Measurements from ENCODE around the gene AMOTL1.
A peak's percentile ranks its signal among the peaks of the same experiment; 100 is the strongest.

Gene AMOTL1

DNA sequence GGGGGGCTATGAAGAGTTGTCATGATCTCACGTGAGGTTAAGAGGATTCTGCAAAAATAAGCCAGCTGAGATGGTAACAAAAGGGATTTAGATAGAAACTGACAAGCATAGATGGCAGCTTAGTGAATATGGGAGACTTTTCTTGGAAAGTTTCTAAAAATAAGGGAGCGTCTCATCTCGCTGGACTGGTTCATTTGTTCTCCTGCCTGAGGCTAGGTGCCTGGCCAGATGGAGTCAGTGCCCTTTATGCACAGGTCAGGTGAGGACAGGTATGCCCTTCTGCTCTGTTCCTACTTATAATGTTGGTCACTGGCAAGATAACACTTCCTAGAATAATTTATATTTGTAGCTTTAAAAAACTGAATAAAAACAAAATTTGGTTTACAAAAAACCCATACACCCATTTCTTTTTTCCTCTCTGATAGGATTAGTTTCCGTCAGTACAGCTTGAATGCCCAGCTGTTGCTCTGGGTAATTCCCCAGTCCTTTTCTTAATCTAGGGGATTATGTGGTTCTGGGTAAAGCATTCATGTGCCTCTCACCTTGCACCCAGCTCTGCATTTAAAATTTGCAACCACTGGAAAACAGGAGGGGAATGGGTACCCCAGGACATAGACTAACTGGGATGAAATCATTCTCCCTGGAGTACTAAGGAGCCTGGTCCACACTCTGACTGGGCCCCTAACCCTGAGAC, 90.0 kb downstream of the AMOTL1 start:
- DNase-seq: no peak

DNA sequence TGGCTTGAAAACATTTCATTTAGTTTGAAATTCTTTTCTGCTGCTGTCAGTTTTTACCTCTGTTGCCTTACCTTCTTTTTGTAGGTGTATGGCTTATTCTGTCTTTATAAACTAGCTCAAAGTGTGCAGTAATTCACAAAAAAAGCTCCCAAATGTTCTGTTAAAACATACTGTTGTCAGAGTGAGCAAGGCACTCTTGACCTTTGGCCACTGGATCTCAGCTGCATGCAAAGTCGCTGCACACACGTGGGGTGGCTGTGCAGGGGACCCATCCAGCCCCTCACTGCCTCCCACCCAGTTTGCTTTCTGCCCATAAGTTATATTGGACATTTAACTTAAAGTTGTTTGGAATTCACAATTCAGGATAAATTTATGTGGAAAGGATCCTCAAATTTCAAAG, 92.2 kb downstream of the AMOTL1 start:
- DNase-seq: no peak

DNA sequence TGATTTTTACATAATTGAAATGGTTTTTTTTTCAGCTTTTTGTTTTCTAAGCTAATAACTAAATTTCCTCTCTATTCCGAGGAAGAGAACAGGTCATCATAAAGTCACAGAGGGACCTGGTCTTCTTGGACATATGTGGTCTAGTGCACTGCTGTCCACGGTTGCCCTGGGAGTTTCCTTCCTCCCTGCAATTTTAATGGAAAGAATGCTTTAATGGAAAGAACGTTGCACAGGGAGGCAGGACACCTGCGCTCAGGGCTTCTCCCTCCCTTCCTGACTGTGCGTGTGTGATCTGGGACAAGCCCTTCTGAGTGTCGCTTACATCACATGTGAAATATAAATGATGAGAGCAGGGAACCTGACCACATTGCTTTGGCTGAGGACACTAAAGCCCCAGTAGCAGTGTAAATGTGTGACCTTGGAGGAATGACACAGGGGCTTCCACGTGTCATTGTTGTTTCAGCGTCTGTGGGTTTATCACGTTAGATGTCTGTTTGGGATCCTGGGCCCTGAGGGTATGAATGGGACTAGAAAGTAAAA, 93.2 kb downstream of the AMOTL1 start:
- no peak for DNase-seq

DNA sequence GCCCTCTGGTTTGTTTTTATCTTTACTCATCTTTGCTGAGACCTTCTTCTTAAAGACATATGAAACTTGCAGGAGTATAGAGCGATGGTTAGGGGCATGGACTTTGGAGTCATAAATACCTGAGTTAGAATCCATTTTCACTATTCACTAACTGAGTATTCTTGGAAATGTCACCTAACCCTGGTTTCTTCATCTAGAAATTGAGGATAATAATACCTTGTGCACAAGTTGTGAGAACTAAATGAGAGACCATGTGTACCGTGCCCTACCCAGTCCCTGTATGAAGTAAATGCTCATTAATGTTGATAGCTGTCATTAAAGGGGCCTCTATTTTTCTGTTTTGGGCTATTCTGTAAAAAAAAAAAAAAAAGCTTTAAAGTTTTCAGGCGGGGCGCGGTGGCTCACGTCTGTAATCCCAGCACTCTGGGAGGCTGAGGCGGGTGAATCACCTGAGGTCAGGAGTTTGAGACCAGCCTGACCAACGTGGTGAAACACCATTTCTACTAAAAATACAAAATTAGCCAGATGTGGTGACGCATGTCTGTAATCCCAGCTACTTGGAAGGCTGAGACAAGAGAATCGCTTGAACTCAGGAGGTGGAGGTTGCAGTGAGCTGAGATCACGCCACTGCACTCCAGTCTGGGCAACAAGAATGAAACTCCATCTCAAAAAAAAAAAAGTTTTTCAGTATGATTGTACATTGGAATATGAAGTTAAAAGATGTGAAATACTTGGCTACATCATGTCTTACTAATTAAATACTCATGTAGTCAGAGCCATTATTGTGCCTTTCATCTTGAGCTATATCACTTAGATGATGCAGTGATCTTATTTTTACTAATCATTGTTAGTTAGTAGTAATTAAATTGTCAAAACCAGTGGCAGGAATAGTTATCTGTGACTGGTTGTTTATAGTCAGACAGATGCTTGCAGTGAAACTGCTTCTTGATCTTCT, 95.0 kb downstream of the AMOTL1 start:
- no peak for DNase-seq

DNA sequence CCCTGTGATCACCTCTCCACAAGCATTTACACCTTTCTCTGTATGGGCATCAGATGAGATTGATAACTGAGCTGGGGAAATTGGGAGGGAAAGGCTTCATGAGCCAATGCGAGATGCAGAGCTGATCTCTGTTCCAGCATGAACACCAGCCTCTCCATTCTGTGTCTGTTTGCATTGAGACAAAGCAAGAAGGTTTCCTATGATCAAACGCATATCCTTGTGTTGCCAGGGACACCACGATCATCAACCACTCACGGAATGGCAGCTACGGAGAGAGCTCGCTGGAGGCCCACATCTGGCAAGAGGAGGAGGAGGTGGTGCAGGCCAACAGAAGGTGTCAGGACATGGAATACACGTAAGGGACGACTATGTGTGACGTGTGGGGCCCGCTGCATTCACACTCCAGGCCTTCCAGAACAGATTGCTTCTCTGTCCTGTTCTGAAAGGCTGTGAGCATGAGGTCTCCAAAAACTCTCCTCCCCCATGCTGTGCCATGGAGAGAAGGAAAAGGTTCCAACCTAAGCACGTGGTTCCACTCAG, 96.4 kb downstream of the AMOTL1 start:
- DNase-seq: no peak

DNA sequence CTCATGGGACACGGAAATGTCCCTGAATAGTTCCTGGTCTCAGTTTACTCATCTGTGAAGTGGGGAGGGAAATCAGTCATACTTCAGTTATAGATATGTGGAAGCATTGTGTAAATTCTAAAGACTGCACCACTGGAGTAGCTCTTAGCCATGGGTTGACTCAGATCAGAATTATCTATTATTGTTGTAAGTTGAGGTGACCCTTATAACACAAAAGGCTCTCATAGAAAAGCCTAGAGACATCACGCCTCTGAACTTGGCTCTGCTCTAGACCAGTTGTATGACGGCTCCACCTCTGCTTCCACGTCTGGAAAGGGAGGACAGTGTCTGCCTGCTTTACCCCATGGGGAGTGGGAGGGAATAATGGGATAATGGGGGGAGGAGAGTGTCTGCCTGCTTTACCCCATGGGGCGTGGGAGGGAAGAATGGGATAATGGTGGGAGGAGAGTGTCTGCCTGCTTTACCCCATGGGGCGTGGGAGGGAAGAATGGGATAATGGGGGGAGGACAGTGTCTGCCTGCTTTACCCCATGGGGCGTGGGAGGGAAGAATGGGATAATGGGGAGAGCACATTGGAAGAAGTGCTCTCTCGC, 98.2 kb downstream of the AMOTL1 start:
- no peak for DNase-seq

DNA sequence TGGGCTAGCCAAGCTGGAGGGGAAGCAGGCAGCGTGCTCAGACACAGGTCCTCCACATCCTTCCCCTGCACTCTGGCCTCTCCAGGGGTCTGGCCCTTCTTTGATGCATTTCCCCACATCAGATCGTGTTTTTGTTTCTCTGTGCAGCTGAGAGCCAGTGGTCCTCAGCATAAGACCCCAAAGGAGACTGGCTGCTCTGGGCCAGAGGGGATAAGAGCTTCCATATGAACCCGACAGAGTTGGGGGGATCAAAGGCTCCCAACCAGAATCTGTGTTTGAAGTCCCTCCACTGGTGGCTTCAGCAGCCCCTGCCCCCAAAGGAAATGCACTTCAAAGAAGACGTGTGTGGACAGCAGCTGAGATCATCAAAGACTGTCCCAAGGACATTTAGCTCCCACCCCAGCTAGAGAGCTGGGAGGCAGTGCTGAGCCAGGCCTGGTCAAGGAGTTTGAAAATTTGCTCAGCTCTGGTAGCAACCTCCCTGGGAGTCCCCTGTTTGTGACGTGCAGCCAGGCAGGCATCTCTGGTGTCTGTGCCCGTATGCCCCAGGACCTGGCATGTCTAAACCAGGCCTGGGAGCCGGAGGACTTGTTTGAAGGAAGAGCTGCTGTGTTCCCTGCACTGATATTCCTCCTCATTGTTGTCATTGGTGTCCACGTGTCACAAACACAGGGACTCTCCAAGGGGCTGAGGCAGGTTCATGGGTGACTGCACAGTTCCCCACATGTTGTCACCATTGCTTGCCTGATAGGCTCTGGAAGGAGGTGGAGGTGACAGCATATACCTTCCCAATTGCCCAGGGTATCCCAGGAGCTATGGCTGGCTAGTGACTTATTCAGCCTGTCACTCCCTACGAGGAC, 99.0 kb downstream of the AMOTL1 start:
- no peak for DNase-seq

DNA sequence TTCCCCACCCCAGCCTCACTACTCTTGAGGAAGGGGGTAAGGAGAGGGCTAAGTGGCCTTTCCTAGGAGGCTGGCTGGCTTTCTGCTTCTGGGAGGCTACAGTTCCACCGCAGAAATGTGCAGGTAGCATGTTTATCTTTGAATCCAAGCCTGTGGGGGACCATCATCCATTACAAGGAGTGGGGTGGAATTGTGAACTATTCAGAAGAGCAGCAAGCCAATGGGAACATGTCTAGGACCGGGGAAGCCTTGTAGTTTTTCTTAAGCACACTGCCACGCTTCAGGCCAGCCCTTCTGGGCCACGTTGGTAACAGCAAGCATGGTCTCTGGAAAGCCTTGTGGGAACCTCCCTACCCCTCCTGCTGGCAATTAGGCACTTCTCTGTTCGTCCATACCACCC, 100.3 kb downstream of the AMOTL1 start:
- DNase-seq: no peak

DNA sequence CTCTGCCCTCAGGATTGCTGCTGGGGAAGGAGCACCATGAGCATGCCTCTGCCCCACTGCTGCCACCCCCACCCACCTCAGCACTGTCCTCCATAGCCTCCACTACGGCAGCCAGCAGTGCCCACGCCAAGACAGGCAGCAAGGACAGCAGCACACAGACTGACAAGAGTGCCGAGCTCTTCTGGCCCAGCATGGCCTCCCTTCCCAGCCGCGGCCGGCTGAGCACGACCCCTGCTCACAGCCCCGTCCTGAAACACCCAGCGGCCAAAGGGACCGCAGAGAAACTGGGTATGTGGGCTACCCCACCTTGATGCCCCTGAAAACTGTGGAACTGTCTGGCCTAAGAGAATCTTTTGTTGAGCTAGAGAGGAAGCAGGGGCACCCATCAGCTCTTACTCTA, 101.0 kb downstream of the AMOTL1 start:
- DNase-seq: no peak

DNA sequence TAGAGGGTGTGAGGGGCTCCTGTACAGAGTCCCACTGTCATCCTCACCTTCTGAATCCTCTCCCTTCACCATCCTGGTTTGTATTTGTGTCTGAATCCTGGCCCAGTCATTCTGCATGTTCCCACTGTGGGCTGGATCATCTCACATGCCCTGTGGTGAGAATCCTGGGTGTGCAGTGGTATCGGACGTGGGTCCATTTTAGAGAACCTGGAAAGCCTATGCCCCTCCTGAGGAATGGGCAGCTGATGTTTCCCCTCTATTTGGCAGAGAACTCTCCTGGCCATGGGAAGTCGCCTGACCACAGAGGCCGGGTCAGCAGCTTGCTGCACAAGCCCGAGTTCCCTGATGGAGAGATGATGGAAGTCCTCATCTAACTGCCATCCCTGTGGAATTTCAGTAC, 102.3 kb downstream of the AMOTL1 start:
- no peak for DNase-seq

DNA sequence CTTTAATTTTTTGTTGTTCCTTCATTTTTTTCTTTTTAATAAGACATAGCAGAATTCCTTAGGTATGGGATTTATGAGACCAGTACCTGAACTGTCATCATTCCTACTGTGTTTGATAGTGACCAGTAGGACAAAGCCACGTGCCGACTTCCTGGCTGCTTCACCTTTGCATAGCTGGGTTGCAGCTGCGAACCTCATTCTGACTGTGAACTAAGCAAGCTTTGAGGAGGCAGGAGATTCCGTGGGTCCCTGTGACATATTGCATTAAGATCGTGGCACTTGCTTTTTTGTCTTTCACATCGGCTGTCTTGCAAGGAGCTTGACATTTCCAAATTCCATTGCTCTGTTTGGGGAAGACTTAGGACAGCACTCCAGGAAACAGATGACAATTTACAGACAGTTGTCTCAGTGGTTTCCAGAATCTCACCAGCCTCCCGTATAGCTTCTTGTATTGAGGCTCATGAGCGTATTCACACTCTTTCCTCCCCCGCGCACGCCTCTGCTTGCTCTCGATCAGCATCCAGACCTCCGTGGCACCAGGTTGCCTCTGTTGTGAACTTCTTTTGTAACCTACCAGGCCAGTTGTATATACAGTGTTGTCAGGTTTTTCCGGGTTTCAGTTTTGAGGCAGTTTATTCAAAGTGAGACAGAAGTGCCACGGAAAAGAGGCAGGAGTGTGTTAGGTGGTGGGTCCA, 103.5 kb downstream of the AMOTL1 start:
- no peak for DNase-seq

DNA sequence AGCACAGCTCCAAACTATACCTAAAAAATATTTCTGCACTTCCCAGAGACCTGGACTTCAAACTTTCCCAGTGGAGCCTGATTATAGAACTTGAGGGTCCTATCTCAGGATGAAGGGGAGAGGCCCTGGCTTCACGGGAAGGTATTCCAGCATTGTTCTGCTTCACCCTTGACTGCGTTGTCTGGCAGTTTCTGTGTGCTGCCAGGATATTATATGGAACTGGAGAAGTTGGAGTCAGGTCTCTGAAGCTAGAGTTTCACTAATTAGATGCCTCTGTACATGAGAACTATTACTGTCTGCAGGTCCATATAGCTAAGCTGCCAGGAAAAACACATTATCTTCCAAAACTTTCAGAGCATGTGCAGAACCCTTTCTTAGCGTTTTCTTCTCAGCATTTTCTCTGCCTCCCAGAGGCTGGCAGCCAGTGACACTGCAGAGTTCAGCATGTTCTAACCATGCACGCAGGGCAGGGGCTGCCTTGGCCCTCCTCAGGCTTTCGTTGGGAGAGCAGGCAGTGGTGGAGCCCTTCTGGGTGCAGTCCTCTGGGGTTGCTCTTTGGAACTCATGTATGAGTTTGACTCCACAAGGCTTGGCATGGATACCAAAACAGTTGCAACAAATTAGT, 105.9 kb downstream of the AMOTL1 start:
- DNase-seq: peak; percentile 62

DNA sequence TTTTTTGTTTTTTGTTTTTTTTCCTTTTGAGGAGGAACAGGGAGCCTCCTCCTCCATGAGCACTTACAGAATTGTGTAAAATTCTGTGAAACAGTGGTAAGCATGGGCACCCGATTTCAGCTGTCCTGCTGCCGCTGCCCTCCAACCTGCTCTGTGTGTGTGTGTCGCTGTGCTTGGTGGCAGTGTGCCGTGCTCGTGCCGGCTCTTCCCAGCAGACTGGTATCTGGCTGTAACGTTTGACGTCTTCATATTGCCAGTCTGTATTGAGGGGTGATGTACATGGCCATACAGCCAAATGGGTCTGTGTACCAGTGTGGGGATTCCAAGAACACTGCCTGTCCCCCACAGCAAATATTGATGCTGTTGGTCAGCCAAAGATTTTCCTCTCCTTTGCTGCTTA, 108.1 kb downstream of the AMOTL1 start:
- DNase-seq: no peak

DNA sequence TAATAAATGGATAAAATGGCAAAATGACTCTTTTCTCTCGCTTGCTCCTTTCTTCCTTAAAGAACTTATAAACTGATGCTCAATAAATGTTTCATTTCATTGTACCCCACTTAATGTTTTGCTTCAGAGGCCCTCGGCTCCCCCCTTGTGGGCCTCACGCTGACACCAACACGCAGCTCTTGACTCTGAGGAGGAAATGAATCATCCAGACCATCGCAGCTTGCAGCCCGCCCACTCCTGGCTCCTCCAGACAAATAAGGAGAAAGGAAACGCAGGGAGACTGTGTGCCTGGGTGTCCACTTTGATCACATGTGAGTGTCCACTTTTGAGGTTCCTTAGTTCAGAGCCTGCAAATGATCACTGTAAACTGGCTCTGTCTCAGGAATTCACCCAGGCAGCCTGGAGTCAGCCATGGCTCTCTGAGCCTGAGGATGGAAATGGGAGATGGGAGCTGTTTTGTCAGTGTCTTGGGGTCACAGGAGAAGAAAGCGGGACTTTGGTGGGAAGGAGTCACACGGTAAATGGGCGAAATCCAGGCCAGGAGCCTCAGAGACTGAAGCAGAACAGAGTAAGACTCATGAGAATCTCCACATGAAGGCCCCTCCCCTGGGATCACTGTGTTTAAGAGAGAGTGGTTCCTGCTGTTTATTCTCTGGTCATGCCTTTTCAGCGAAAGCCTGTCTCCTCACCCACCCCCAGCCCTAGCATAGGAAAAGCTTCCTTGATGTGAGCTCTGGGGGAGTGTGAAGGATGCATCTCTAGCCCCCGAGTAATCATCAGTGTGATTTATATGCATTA, 108.7 kb downstream of the AMOTL1 start:
- peak; percentile 88 for DNase-seq

DNA sequence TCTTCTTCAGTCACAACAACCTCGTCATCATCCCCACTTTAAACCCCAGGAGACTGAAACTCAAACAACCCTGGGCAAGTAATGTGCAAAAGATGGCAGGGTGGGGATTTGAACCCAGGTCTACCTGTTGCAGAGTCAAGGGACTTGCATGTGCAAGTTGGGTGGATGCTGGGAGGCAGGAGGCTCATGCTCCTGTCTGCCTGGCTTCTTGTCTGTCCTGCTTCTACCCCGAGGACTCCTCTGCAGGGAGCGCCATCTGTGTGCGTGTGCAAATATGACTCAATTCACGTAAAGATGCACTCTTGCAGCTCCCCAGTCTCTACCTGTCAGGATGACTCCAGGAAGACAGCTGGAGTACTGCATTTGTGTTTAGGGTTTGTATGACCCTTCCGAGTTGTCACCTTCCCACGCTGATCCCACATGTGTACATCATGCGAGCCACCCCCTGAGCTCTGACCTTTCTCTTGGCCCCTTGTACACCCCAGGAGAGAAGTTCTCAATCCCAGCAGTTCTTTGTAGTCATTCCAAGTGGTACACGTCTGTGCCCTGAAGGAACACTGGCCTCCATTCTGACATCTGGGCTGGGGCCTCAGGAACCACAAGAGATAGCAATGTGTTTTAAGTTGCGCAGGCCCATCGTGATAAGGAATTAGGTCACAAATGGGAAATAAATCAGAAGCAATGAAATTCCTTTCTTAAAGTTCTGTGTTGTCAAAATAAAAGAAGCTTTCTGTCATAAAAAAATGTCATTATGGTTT, 109.5 kb downstream of the AMOTL1 start:
- DNase-seq: no peak

DNA sequence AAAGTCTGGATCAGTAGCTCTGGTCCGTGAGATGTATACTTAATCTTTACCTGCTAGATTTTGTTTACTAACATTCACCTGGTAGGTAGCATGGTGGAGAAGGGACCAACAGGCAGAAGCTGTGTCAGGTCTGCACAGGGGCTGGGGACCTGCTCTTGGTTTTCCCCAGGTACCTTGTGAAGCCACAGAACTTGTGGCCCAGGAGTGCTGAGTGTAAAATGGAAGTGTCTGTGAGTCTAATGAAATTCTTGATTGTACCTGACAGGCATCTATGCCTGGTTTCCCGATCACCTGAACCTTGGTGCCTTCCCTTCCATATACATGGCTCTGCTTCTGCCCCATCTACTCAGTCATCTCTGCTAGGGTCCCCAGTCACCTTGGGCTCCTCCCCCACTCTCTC, 110.8 kb downstream of the AMOTL1 start:
- no peak for DNase-seq

DNA sequence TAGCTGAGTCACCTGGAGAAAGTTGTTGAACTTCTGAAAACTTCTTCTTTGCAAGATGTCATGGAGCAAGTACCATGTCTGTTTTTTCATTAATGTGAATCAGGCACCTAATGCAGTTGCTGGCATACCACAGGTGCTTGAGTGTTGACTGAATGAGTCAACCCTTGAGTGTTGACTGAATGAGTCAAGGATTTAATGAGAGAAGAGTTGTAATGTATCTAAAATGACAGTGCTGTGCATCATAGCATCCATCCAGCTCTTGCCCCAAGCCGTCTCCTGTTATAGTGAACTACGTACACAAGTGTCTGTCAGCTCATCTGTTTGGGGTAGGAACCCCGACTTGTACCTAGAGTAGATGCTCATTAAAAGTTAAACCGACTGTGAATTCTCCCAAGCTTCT, 112.1 kb downstream of the AMOTL1 start:
- no peak for DNase-seq

DNA sequence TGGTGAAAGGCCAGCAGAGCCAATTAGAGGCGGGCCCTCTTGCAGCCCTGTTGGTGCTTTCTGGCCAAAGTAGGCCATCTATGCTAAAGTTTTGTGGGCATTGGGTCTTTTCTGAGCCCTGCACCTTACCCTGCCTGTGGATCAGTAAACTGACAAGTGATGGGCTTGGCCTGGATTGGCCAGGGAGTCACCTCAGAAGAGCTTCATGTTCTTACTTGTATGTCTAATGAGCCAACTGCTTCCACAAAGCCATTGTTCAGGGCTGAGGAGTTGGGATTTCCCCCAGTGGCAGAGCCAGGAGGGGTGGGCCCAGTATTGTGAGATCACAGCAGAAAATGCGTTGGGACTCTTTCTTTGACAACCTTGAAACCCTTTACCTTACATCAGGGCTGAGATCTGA, 114.8 kb downstream of the AMOTL1 start:
- DNase-seq: no peak

DNA sequence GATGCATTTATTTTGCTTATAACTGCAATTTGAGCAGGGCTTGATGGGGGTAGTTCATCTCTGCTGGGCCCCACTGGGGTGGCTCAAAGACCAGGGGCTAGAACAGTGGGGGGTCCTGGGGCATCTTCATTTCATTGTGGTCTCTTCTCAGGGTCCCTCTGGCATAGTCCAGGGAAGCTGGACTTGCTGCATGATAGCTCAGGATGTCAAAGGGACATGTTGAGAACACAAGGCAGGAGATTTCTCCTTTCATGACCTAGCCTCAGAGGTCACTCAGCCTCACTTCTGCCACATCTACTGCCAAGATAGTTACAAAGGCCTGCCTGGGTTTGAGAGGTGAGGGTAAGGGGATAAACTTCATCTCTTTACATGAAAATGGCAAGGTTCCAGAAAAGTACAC, 115.7 kb downstream of the AMOTL1 start:
- no peak for DNase-seq

DNA sequence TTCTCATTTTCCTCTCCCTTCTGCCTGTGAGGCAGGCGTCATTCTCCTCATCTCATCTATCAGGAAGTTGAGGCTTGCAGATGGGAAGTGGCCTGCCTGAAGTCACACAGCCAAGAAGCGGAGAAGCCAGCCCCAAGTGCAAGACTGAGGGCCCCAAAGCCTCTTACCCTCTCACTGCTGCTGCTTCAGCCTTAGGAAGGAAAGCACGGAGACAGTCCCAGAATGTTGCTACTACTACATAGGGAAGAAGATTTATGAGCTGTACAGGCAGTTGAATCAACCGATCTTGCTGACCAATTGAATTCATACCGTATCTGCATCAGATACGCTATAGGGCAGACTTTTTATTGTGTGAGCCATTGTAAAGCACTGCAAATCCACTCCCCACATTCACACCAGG, 116.2 kb downstream of the AMOTL1 start:
- no peak for DNase-seq
